ENCODE data around the gene APBB3. TPM values are rescaled to one million over a fixed set of nuclear protein-coding genes. Genes with fewer than 3 reads are reported as not detected.

APBB3 gene
- total RNA-seq, 2 experiments from 2014 or later: 24.1 to 25.0 TPM

GRCh38 chr5:140540227-140540626, 24.2 kb downstream of the APBB3 start:
- H3K4me3 Mint-ChIP-seq: no peak overlapping the region
- ChIA-PET POLR2A (no interaction called here), CTCF (interaction anchor here (2.0 kb wide), 1 partner anchor 167 kb away, joined by 6 read pairs; no protein-coding TSS in a partner anchor)
- H3K27ac Mint-ChIP-seq: no peak overlapping the region
- ATAC-seq (no peak), DNase-seq (no peak)
- peaks cover 55% of the 10 kb centered on the region for H3K36me3 Mint-ChIP-seq (ENCODE audit: low read depth)
- H3K9me3 Mint-ChIP-seq (ENCODE audit: insufficient read depth): no peaks in the 10 kb centered on the region
- H3K27me3 Mint-ChIP-seq (ENCODE audit: low read depth): no peaks in the 10 kb centered on the region
- H3K4me1 Mint-ChIP-seq (ENCODE audit: low read depth): no peaks in the 10 kb centered on the region

DNA sequence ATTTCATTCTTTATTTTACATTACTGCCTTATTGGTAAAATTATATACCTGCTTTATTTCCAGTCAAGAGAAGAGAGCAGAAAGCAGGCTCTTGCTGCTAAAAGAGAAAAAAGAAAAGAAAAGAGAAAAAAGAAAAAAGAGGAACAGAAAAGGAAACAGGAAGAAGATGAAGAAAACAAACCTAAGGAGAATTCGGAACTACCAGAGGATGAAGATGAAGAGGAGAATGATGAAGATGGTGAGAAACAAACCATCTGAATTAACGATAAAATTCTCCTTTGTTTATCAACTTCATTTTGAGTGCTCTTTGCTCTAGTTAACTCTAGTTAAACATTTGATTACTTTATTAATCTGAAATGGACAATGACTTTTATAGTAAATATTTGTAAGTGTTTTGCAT, 40.4 kb downstream of the APBB3 start:
- DNase-seq (no peak), ATAC-seq (no peak)
- H3K4me1 Mint-ChIP-seq (ENCODE audit: low read depth): no peaks in the 10 kb centered on the region
- POLR2A ChIA-PET: no interaction called here
- no peaks in the 10 kb centered on the region for H3K27me3 Mint-ChIP-seq (ENCODE audit: low read depth)
- CTCF ChIA-PET: no interaction called here
- H3K4me3 Mint-ChIP-seq: no peak overlapping the region
- H3K36me3 Mint-ChIP-seq (ENCODE audit: low read depth): peaks cover 36% of the 10 kb centered on the region
- H3K27ac Mint-ChIP-seq: no peak overlapping the region
- H3K9me3 Mint-ChIP-seq (ENCODE audit: insufficient read depth): no peaks in the 10 kb centered on the region

DNA sequence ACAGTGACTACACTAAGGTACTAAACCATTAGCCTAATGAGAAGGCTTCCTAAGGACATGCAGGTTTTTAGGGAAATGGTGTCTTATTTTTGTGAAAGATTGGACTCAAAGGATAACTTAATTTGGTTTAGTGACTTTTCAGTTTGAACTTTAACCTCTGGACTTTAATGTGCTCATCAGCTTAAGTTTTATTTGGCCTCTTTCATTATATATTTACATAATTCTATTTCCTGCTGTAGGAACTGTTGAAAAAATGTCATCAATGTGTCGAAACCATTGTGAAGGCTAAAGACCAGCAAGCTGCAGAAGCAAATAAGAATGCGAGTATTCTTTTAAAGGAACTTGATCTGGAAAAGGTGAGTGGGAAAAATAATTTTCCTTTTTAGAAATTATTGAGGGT, 51.3 kb downstream of the APBB3 start:
- ATAC-seq: no peak
- H3K4me1 Mint-ChIP-seq (ENCODE audit: low read depth): no peaks in the 10 kb centered on the region
- H3K36me3 Mint-ChIP-seq (ENCODE audit: low read depth): peaks cover 51% of the 10 kb centered on the region
- no peak overlapping the region for H3K27ac Mint-ChIP-seq
- ChIA-PET CTCF (no interaction called here), POLR2A (no interaction called here)
- no peak for DNase-seq
- H3K9me3 Mint-ChIP-seq (ENCODE audit: insufficient read depth): no peaks in the 10 kb centered on the region
- no peak overlapping the region for H3K4me3 Mint-ChIP-seq
- H3K27me3 Mint-ChIP-seq (ENCODE audit: low read depth): no peaks in the 10 kb centered on the region

- ChIA-PET POLR2A (no interaction called here), CTCF (interaction anchor here (1.3 kb wide), 1 partner anchor 125 kb away, joined by 3 read pairs; no protein-coding TSS in a partner anchor)
- Mint-ChIP-seq H3K27me3 (ENCODE audit: low read depth) (no peaks in the 10 kb centered on the region), H3K36me3 (ENCODE audit: low read depth) (peaks cover 51% of the 10 kb centered on the region), H3K27ac (no peak overlapping the region), H3K4me1 (ENCODE audit: low read depth) (no peaks in the 10 kb centered on the region), H3K4me3 (no peak overlapping the region), H3K9me3 (ENCODE audit: insufficient read depth) (no peaks in the 10 kb centered on the region)
- DNase-seq: no peak
- ATAC-seq: no peak
Observed at GRCh38 chr5:140509898-140510297, 54.5 kb downstream of the APBB3 start.

Small RNAs within 50 kb of the gene (microRNA-seq; reads per million reads assigned to microRNA genes)
- gene MIR6831: not detected

Other genes starting within 250 kb of the APBB3 start
- gene HBEGF, start 218.0 kb downstream of the APBB3 start, total RNA-seq: 10 to 100 TPM; 12.6 to 13.5 TPM
- gene SLC4A9, start 204.4 kb downstream of the APBB3 start, total RNA-seq: under 1 TPM; 0.13 to 0.16 TPM
- gene ANKHD1, start 162.8 kb downstream of the APBB3 start, total RNA-seq: 100 to 1,000 TPM; 108 to 112 TPM
- gene EIF4EBP3, start 16.9 kb downstream of the APBB3 start, total RNA-seq: 1 to 10 TPM; 7.4 to 8.6 TPM
- gene SRA1, start 7.1 kb downstream of the APBB3 start, total RNA-seq: 10 to 100 TPM; 42.7 to 43.4 TPM
- 10 to 100 TPM; 88.9 to 98.2 TPM for gene SLC35A4, start 230 bp upstream of the APBB3 start, total RNA-seq
- under 1 TPM; 0.42 to 0.45 TPM for gene CD14, start 68.6 kb upstream of the APBB3 start, total RNA-seq
- gene TMCO6, start 74.9 kb upstream of the APBB3 start, total RNA-seq: 10 to 100 TPM; 30.5 to 36.5 TPM
- 10 to 100 TPM; 81.6 to 84.0 TPM for gene NDUFA2, start 83.0 kb upstream of the APBB3 start, total RNA-seq
- gene IK, start 83.2 kb upstream of the APBB3 start, total RNA-seq: 100 to 1,000 TPM in 1 of 2 experiments, 10 to 100 TPM in 1; 92.1 to 104 TPM
- 10 to 100 TPM; 40.1 to 41.1 TPM for gene WDR55, start 100.3 kb upstream of the APBB3 start, total RNA-seq
- 1 to 10 TPM; 3.1 to 4.1 TPM for gene DND1, start 109.0 kb upstream of the APBB3 start, total RNA-seq
- gene HARS1, start 126.8 kb upstream of the APBB3 start, total RNA-seq: 10 to 100 TPM; 81.6 to 87.6 TPM
- 10 to 100 TPM; 27.3 to 29.0 TPM for gene HARS2, start 126.9 kb upstream of the APBB3 start, total RNA-seq
- gene ZMAT2, start 135.8 kb upstream of the APBB3 start, total RNA-seq: 10 to 100 TPM; 43.3 to 47.4 TPM
- not detected for gene PCDHA1, start 221.5 kb upstream of the APBB3 start, total RNA-seq
- gene PCDHA2, start 230.3 kb upstream of the APBB3 start, total RNA-seq: not detected
- not detected for gene PCDHA3, start 236.5 kb upstream of the APBB3 start, total RNA-seq
- not detected for gene PCDHA4, start 242.5 kb upstream of the APBB3 start, total RNA-seq

Measured in activated CD8-positive, alpha-beta T cell treated with anti-CD3 and anti-CD28 coated beads, Interleukin-2, amount 10 ng/mL, durations not matched to agents 7 days and 5 days (primary cell).